Measurements from ENCODE around the gene AFF2.

GRCh38 chrX:148649145-148649795, 148.9 kb downstream of the AFF2 start:
- no peak for TF ChIP-seq CTCF (IDR thresholded peaks at IDR 0.05)
- TF ChIP-seq POLR2A (IDR thresholded peaks at IDR 0.05) = no peak
- no peak for TF ChIP-seq POLR2AphosphoS5 (IDR thresholded peaks at IDR 0.05)

Measured in upper lobe of left lung (tissue), 4 donors.